Measurements from ENCODE around the gene NPTXR.

The NPTXR gene

GRCh38 chr22:38827510-38827909 lies 16.3 kb downstream of the NPTXR start:
- Histone ChIP-seq H3K4me3 (ENCODE audit: low read length) (no peak overlapping the region), H3K36me3 (ENCODE audit: control insufficient read depth, low read length) (no peaks in the 10 kb centered on the region), H3K4me2 (ENCODE audit: low read length) (no peak overlapping the region), H3K27ac (ENCODE audit: low read depth, low read length) (no peak overlapping the region), H3F3A (ENCODE audit: control insufficient read depth, insufficient read depth) (no peaks in the 10 kb centered on the region), H3K9me2 (replicated peaks; ENCODE audit: control insufficient read depth, low read length) (no peaks in the 10 kb centered on the region), H3K27me3 (ENCODE audit: control insufficient read depth, low read length) (no peaks in the 10 kb centered on the region), H3K4me1 (ENCODE audit: control insufficient read depth, low read length) (no peaks in the 10 kb centered on the region), H3K79me2 (ENCODE audit: control insufficient read depth, low read length) (no peaks in the 10 kb centered on the region), H3K9me3 (ENCODE audit: control insufficient read depth, insufficient read depth, low read length) (no peaks in the 10 kb centered on the region), H4K20me1 (ENCODE audit: control insufficient read depth, insufficient read depth, low read depth, low read length) (no peaks in the 10 kb centered on the region)
- TF ChIP-seq EZH2phosphoT487 (IDR thresholded peaks at IDR 0.05; ENCODE audit: borderline replicate concordance, low read length): no peak
- no peak for TF ChIP-seq CTCF (IDR thresholded peaks at IDR 0.05; ENCODE audit: low read depth, low read length, poor library complexity, severe bottlenecking)

GRCh38 chr22:38826801-38827200 lies 17.0 kb downstream of the NPTXR start:
- no peaks in the 10 kb centered on the region for H3K9me2 ChIP-seq (replicated peaks; ENCODE audit: control insufficient read depth, low read length)
- H3K36me3 ChIP-seq (ENCODE audit: control insufficient read depth, low read length): no peaks in the 10 kb centered on the region
- no peak overlapping the region for H3K27ac ChIP-seq (ENCODE audit: low read depth, low read length)
- no peaks in the 10 kb centered on the region for H3K79me2 ChIP-seq (ENCODE audit: control insufficient read depth, low read length)
- H3K27me3 ChIP-seq (ENCODE audit: control insufficient read depth, low read length): no peaks in the 10 kb centered on the region
- no peaks in the 10 kb centered on the region for H4K20me1 ChIP-seq (ENCODE audit: control insufficient read depth, insufficient read depth, low read depth, low read length)
- no peaks in the 10 kb centered on the region for H3K9me3 ChIP-seq (ENCODE audit: control insufficient read depth, insufficient read depth, low read length)
- no peak overlapping the region for H3K4me2 ChIP-seq (ENCODE audit: low read length)
- no peaks in the 10 kb centered on the region for H3F3A ChIP-seq (ENCODE audit: control insufficient read depth, insufficient read depth)
- no peaks in the 10 kb centered on the region for H3K4me1 ChIP-seq (ENCODE audit: control insufficient read depth, low read length)
- TF ChIP-seq CTCF (IDR thresholded peaks at IDR 0.05; ENCODE audit: low read depth, low read length, poor library complexity, severe bottlenecking) (no peak), EZH2phosphoT487 (IDR thresholded peaks at IDR 0.05; ENCODE audit: borderline replicate concordance, low read length) (no peak)
- H3K4me3 ChIP-seq (ENCODE audit: low read length): no peak overlapping the region

- TF ChIP-seq EZH2phosphoT487 (IDR thresholded peaks at IDR 0.05; ENCODE audit: borderline replicate concordance, low read length): no peak
- TF ChIP-seq CTCF (IDR thresholded peaks at IDR 0.05; ENCODE audit: low read depth, low read length, poor library complexity, severe bottlenecking): no peak
- no peaks in the 10 kb centered on the region for H3K27me3 ChIP-seq (ENCODE audit: control insufficient read depth, low read length)
- H3K9me2 ChIP-seq (replicated peaks; ENCODE audit: control insufficient read depth, low read length): no peaks in the 10 kb centered on the region
Measured at GRCh38 chr22:38826386-38826785, 17.4 kb downstream of the NPTXR start.

GRCh38 chr22:38824585-38824984 lies 19.2 kb downstream of the NPTXR start:
- Histone ChIP-seq H3K36me3 (ENCODE audit: control insufficient read depth, low read length) (no peaks in the 10 kb centered on the region), H4K20me1 (ENCODE audit: control insufficient read depth, insufficient read depth, low read depth, low read length) (no peaks in the 10 kb centered on the region), H3K4me1 (ENCODE audit: control insufficient read depth, low read length) (no peaks in the 10 kb centered on the region), H3K27ac (ENCODE audit: low read depth, low read length) (no peak overlapping the region), H3K79me2 (ENCODE audit: control insufficient read depth, low read length) (no peaks in the 10 kb centered on the region), H3K9me2 (replicated peaks; ENCODE audit: control insufficient read depth, low read length) (no peaks in the 10 kb centered on the region), H3K9me3 (ENCODE audit: control insufficient read depth, insufficient read depth, low read length) (no peaks in the 10 kb centered on the region), H3K4me3 (ENCODE audit: low read length) (no peak overlapping the region), H3F3A (ENCODE audit: control insufficient read depth, insufficient read depth) (no peaks in the 10 kb centered on the region), H3K4me2 (ENCODE audit: low read length) (no peak overlapping the region), H3K27me3 (ENCODE audit: control insufficient read depth, low read length) (no peaks in the 10 kb centered on the region)
- TF ChIP-seq EZH2phosphoT487 (IDR thresholded peaks at IDR 0.05; ENCODE audit: borderline replicate concordance, low read length) (no peak), CTCF (IDR thresholded peaks at IDR 0.05; ENCODE audit: low read depth, low read length, poor library complexity, severe bottlenecking) (peak; percentile 30)

More at GRCh38 chr22:38826386-38826785, 17.4 kb downstream of the NPTXR start:
- Histone ChIP-seq H3K4me3 (ENCODE audit: low read length) (no peak overlapping the region), H3K27ac (ENCODE audit: low read depth, low read length) (no peak overlapping the region), H3K79me2 (ENCODE audit: control insufficient read depth, low read length) (no peaks in the 10 kb centered on the region), H3K4me2 (ENCODE audit: low read length) (no peak overlapping the region), H4K20me1 (ENCODE audit: control insufficient read depth, insufficient read depth, low read depth, low read length) (no peaks in the 10 kb centered on the region), H3K36me3 (ENCODE audit: control insufficient read depth, low read length) (no peaks in the 10 kb centered on the region), H3K9me3 (ENCODE audit: control insufficient read depth, insufficient read depth, low read length) (no peaks in the 10 kb centered on the region), H3K4me1 (ENCODE audit: control insufficient read depth, low read length) (no peaks in the 10 kb centered on the region), H3F3A (ENCODE audit: control insufficient read depth, insufficient read depth) (no peaks in the 10 kb centered on the region)
